ENCODE results near the gene C2CD2L. TPM values are rescaled to one million over a fixed set of nuclear protein-coding genes. Genes with fewer than 3 reads are reported as not detected.

The C2CD2L gene
- total and polyA plus RNA-seq, 2 donors (not counting 3 experiments of a cell fraction or from before 2014, with no cell fraction given), result 9.1 to 10.4 TPM

DNA sequence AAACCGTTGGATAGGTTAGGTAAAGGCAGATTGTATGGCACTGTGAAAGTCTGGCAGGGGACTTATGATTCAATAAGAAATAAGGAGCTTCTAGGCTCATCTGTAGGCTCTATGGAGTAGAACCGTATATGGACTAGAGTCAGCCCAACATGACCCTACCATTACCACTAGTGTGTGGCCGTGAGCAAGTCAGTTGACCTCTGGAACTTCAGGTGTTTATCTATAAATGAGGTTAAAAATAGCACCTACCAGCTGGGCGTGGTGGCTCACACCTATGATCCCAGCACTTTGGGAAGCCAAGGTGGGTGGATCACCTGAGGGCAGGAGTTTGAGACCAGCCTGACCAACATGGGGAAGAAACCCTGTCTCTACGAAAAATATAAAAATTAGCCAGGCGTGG, 18.7 kb downstream of the C2CD2L start:
- H3K36me3 ChIP-seq (ENCODE audit: control insufficient read depth in 2 of 2, extremely low read depth in 1 of 2, insufficient read depth in 2 of 2, low read length in 2 of 2), result peaks cover 2 to 12% of the 10 kb centered on the region in 2 experiments
- H3K4me3 ChIP-seq (replicated peaks in 1 of 3; ENCODE audit: insufficient read depth in 1 of 3, low read depth in 1 of 3, low read length in 3 of 3), result no peak overlapping the region
- H3K27ac ChIP-seq (ENCODE audit: insufficient read depth, low read depth, low read length), result no peak overlapping the region
- BruUV-seq (replicated peaks), result no TSS peak
- DNase-seq (ENCODE audit: low read depth, low spot score), result no peak
- H3K9me3 ChIP-seq (replicated peaks; ENCODE audit: control insufficient read depth, insufficient read depth, low read length), result no peaks in the 10 kb centered on the region
- H3K27me3 ChIP-seq (ENCODE audit: control insufficient read depth in 2 of 2, insufficient read depth in 2 of 2, low read length in 2 of 2), result no peaks in the 10 kb centered on the region
- TF ChIP-seq GATA2 (IDR thresholded peaks at IDR 0.05; ENCODE audit: insufficient read depth, insufficient read length, low read depth, low read length) (no peak), JUN (IDR thresholded peaks at IDR 0.05; ENCODE audit: borderline replicate concordance, insufficient read depth, insufficient read length, low read depth) (no peak), POLR2A (IDR thresholded peaks at IDR 0.05; ENCODE audit: low read depth, low read length) (no peak), FOS (IDR thresholded peaks at IDR 0.05; ENCODE audit: borderline replicate concordance, insufficient read depth, low read length) (no peak), POLR2AphosphoS5 (IDR thresholded peaks at IDR 0.05; ENCODE audit: insufficient read depth, low read depth, low read length) (no peak), EZH2 (IDR thresholded peaks at IDR 0.05; ENCODE audit: borderline replicate concordance, low read depth, low read length, severe bottlenecking) (no peak), MYC (IDR thresholded peaks at IDR 0.05; ENCODE audit: low read depth, low read length) (no peak)
- TF ChIP-seq, protein P1, sequence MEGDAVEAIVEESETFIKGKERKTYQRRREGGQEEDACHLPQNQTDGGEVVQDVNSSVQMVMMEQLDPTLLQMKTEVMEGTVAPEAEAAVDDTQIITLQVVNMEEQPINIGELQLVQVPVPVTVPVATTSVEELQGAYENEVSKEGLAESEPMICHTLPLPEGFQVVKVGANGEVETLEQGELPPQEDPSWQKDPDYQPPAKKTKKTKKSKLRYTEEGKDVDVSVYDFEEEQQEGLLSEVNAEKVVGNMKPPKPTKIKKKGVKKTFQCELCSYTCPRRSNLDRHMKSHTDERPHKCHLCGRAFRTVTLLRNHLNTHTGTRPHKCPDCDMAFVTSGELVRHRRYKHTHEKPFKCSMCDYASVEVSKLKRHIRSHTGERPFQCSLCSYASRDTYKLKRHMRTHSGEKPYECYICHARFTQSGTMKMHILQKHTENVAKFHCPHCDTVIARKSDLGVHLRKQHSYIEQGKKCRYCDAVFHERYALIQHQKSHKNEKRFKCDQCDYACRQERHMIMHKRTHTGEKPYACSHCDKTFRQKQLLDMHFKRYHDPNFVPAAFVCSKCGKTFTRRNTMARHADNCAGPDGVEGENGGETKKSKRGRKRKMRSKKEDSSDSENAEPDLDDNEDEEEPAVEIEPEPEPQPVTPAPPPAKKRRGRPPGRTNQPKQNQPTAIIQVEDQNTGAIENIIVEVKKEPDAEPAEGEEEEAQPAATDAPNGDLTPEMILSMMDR (IDR thresholded peaks at IDR 0.05; ENCODE audit: extremely low read depth in 1 of 2, insufficient read depth in 1 of 2, low read depth in 1 of 2, low read length in 2 of 2), result no peak
- TF ChIP-seq, protein P2, sequence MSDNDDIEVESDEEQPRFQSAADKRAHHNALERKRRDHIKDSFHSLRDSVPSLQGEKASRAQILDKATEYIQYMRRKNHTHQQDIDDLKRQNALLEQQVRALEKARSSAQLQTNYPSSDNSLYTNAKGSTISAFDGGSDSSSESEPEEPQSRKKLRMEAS (IDR thresholded peaks at IDR 0.05; ENCODE audit: insufficient read depth, insufficient read length), result no peak
- peaks cover 13% of the 10 kb centered on the region for H3K79me2 ChIP-seq (ENCODE audit: control insufficient read depth, insufficient read depth, low read length)
- no peak for FAIRE-seq
- CTCF ChIA-PET, result interaction anchor here (1.5 kb wide), 1 partner anchor 31 kb away, joined by 3 read pairs; a partner anchor contains a TSS
- intact Hi-C loops (cut with micrococcal nuclease), result no loop called here
- H4K20me1 ChIP-seq (replicated peaks; ENCODE audit: control insufficient read depth, extremely low read depth, insufficient read depth, low read length), result no peaks in the 10 kb centered on the region
- H3K4me1 ChIP-seq (ENCODE audit: control insufficient read depth, extremely low read depth, insufficient read depth, low read length), result peaks cover 18% of the 10 kb centered on the region
- dilution Hi-C loops (cut with MboI; ENCODE audit: extremely low pct_ligation_motif_present, low sequenced_read_pairs), result no loop called here
- no peaks in the 10 kb centered on the region for H3K9me1 ChIP-seq (replicated peaks; ENCODE audit: control insufficient read depth, extremely low read depth, insufficient read depth, low read length)
- H3K4me2 ChIP-seq (ENCODE audit: insufficient read depth, low read length), result no peak overlapping the region
- no peak overlapping the region for H2AFZ ChIP-seq (ENCODE audit: low read depth, low read length)
- H3K9ac ChIP-seq (replicated peaks; ENCODE audit: extremely low read depth, insufficient read depth, low read length), result no peak overlapping the region
- POLR2A ChIA-PET, result interaction anchor here (0.5 kb wide), 1 partner anchor 43 kb away, joined by 6 read pairs; no protein-coding TSS in a partner anchor
